IMR-90 (cell line): Measurements from ENCODE around the gene KRT8.

Source experiments
- BHLHE40 ChIP-seq: fragments of 150-350 bp; IDR thresholded peaks from 2 replicates; pipeline ENCODE4 v1.6.1; 2016; ENCODE audit warnings: mild to moderate bottlenecking, low read depth, low read length
- CTCF ChIP-seq: conservative IDR thresholded peaks from 2 replicates; pipeline ENCODE4 v1.5.1; 2012; ENCODE audit warnings: mild to moderate bottlenecking, low read depth, low read length, improper control_type of control experiment
- ELK1 ChIP-seq: fragments of 150-350 bp; IDR thresholded peaks from 2 replicates; pipeline ENCODE4 v1.6.1; 2016; ENCODE audit warnings: low read depth, mild to moderate bottlenecking, low read length, moderate library complexity, borderline replicate concordance
- MAFK ChIP-seq: IDR thresholded peaks from 2 replicates; pipeline ENCODE4 v1.6.1; 2012; ENCODE audit warnings: low read depth, low read length, improper control_type of control experiment
- MAZ ChIP-seq: IDR thresholded peaks from 2 replicates; pipeline ENCODE4 v1.6.1; 2012; ENCODE audit warnings: low read depth, mild to moderate bottlenecking, low read length, improper control_type of control experiment, moderate library complexity, borderline replicate concordance
- MXI1 ChIP-seq: IDR thresholded peaks from 2 replicates; pipeline ENCODE4 v1.6.1; 2012; ENCODE audit warnings: low read depth, mild to moderate bottlenecking, low read length, moderate library complexity, borderline replicate concordance
- POLR2A ChIP-seq: IDR thresholded peaks from 2 replicates; pipeline ENCODE4 v1.6.1; 2012; ENCODE audit warnings: mild to moderate bottlenecking, low read depth, low read length
- RAD21 ChIP-seq: IDR thresholded peaks from 2 replicates; pipeline ENCODE4 v1.6.1; 2012; ENCODE audit warnings: low read length, improper control_type of control experiment
- RFX5 ChIP-seq: IDR thresholded peaks from 2 replicates; pipeline ENCODE4 v1.8.0; 2012; ENCODE audit warnings: low read depth, mild to moderate bottlenecking, low read length, moderate library complexity
- SMC3 ChIP-seq: fragments of 150-350 bp; IDR thresholded peaks from 2 replicates; pipeline ENCODE4 v1.6.1; 2016; ENCODE audit warnings: low read depth, mild to moderate bottlenecking, antibody characterized with exemption, low read length, moderate library complexity
- USF2 ChIP-seq: fragments of 150-350 bp; IDR thresholded peaks from 2 replicates; pipeline ENCODE4 v1.6.1; 2017; ENCODE audit warnings: mild to moderate bottlenecking, antibody characterized with exemption, low read length, low read depth

GRCh38 chr12:52920937-52921336 is 16.1 kb upstream of the KRT8 start:
- TF ChIP-seq CTCF (no peak), POLR2A (no peak), BHLHE40 (no peak), RFX5 (no peak), RAD21 (no peak), MAZ (no peak), ELK1 (no peak), MAFK (no peak), USF2 (no peak), MXI1 (no peak), SMC3 (no peak)
